OCI-M1 (cell line): ENCODE measurements around the gene NFATC3.
"Not testable (repeated sequence)": the region's sequence is repeated elsewhere in the genome, so short reads cannot be mapped to it uniquely, and the experiment has no call there.

Experiments
- DNase-seq: peaks from one replicate; lab custom pipeline; 2025; lab: John Stamatoyannopoulos, UW

The NFATC3 gene

GRCh38 chr16:68088130-68088972 is 3.2 kb downstream of the NFATC3 start:
- no peak for DNase-seq

DNA sequence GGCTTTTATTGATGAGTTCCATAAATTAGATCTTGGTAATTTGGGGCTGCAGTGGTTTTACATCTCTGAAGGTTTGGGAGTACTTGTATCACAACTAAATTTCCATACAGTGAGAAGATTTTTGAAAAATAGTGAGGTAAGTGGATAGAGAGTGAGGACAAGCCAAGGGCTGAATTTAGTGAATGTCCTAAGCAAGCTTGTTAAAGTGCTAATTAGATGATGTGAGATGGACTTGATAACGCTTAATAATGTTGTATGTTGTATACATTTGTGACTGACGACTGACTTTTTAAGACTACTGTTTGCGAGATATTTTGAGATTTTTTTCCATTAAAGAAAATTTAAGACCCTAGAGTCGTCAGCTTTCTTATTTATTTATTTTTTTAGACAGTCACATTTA is 3.9 kb downstream of the NFATC3 start:
- DNase-seq: no peak

GRCh38 chr16:68090130-68090529 is 5.0 kb downstream of the NFATC3 start:
- DNase-seq: peak; percentile 78

GRCh38 chr16:68090533-68090932 is 5.4 kb downstream of the NFATC3 start:
- DNase-seq: peak; percentile 72

DNA sequence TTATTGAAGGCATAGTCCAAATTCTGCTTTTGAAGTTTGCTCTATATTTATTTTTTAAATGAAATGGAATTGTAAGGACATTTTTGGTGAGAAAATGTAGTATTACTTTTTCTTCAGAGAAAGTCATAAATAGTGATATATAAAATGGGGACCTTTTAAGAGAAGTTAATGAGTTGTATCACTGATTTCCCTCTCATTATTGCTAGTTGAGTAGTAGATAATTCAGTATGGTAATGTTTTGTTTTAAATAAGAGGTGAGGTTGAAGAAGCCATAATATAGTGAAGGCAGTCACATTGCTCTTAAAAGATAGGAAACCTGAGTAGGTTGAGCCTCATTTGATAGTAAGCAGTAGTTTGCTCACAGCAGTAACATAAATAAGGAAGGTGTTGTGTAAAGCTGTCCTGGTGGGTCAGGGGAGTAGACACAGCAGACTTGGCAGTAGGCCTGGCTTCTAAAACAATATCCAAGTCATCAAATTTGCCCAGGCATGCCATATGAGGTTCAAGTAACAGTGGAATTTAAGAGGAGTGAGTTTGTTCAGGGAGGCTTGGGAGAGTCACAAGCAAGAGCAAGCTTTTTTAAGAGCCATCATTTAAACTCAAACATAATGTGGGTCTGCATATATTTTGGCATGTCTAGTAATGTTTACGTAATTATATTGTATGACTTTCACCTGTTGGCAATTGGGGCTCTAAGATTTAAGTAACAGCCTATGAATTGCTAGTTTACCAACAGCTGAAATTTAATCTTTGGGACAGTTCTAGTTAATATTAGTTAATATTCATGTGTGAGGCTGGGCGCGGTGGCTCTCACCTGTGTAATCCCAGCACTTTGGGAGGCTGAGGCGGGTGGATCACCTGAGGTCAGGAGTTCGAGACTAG is 6.5 kb downstream of the NFATC3 start:
- DNase-seq: peak; percentile 56

DNA sequence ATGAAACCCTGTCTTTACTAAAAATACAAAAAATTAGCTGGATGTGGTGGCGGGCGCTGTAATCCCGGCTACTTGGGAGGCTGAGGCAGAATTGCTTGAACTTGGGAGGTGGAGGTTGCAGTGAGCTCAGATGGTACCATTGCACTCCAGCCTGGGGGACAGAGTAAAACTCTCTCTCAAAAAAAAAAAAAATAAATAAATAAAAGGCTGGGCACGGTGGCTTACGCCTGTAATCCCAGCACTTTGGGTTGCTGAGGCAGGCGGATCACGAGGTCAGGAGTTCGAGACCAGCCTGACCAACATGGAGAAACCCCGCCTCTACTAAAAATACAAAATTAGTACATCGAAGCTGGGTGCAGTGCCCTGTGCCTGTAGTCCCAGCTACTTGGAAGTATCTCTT is 7.1 kb downstream of the NFATC3 start:
- DNase-seq: not testable (repeated sequence)

DNA sequence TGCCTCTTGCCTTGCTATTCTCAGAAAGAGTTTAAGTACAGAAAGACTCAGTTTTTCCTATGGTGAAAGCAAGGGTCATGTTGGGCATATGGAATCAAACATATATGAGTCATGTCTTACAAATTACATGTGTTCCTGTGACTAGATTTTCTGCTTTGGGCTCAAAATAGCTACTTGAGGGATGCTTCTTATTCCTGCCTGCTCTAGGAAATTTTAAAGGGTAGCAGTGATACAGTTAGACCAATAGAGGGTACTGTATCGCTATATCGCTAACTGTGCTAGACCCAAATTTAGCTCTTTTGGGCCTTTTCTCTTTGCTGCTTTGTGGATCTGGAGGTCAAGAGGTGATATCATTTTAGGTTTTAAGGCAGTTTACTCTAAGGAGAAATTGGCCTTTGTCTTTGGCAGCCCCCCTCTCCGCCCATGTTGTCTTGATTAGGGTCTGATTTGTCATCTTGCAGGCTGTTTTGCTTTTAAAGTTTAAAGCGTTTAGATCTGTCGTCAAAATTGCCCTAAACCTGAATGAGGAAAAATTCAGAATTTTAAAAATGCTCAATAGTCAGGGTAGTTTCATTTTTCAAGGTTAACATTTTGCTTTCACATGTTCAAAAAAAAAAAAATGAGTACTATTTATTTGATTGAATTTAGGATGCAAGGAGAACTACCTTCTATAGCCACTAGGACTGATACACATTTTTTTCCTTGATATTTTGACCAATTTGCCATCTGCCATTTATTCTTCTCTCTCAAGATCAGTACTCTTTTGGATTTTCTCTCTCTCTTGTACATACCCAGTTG is 8.8 kb downstream of the NFATC3 start:
- DNase-seq: peak; percentile 72

GRCh38 chr16:68094614-68094934 is 9.4 kb downstream of the NFATC3 start:
- DNase-seq: no peak

- no peak for DNase-seq
Observed at GRCh38 chr16:68096491-68096890, 11.3 kb downstream of the NFATC3 start.

GRCh38 chr16:68097088-68097487 is 11.9 kb downstream of the NFATC3 start:
- no peak for DNase-seq

- no peak for DNase-seq
Observed at GRCh38 chr16:68097895-68098294, 12.7 kb downstream of the NFATC3 start.

DNA sequence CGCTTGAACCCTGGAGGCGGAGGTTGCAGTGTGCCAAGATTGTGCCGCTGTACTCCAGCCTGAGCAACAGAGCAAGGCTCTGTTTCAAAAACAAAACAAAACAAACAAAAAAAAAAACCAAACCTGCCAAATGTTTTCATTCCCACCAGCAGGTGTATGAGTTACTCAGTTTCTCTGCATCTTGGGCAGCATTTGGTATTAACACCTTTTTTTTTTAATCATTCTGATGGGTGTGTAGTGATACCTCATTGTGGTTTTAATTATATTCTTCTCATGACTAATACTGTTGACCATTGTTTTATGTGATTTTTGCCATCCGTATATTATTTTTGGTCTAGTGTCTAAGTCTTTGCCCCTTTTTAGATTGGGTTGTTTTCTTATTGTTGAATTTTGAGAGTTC is 15.3 kb downstream of the NFATC3 start:
- no peak for DNase-seq

DNA sequence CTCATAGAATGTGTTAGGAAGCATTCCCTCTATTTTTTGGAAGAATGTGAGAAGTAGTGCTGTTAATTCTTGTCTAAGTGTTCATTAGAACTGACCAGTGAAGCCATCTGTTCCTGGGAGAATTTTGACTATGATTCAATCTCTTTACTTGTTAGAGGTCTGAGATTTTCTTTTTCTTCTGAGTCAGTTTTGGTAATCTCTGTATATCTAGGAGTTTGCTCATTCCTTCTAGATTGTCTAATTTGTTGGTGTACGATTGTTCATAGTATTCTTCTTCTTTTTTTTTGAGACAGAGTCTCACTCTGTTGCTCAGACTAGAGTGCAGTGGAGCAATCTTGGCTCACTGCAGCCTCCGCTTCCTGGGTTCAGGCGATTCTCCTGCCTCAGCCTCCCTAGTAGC is 20.4 kb downstream of the NFATC3 start:
- no peak for DNase-seq

GRCh38 chr16:68107230-68107928 is 22.2 kb downstream of the NFATC3 start:
- DNase-seq: not testable (repeated sequence)

GRCh38 chr16:68109156-68109555 is 24.0 kb downstream of the NFATC3 start:
- not testable (repeated sequence) for DNase-seq

GRCh38 chr16:68110611-68111010 is 25.4 kb downstream of the NFATC3 start:
- not testable (repeated sequence) for DNase-seq

DNA sequence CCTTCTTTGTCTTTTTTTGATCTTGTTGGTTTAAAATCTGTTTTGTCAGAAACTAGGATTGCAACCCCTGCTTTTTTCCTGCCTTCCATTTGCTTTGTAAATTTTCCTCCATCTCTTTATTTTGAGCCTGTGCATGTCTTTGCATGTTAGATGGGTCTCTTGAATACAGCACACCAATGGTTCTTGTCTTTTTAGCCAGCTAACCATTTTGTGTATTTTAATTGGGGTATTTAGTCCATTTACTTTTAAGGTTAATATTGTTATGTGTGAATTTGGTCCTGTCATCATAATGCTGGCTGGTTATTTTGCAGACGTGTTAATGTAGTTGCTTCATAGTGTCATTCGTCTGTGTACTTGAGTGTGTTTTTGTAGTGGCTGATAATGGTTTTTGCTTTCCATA is 26.2 kb downstream of the NFATC3 start:
- no peak for DNase-seq

DNA sequence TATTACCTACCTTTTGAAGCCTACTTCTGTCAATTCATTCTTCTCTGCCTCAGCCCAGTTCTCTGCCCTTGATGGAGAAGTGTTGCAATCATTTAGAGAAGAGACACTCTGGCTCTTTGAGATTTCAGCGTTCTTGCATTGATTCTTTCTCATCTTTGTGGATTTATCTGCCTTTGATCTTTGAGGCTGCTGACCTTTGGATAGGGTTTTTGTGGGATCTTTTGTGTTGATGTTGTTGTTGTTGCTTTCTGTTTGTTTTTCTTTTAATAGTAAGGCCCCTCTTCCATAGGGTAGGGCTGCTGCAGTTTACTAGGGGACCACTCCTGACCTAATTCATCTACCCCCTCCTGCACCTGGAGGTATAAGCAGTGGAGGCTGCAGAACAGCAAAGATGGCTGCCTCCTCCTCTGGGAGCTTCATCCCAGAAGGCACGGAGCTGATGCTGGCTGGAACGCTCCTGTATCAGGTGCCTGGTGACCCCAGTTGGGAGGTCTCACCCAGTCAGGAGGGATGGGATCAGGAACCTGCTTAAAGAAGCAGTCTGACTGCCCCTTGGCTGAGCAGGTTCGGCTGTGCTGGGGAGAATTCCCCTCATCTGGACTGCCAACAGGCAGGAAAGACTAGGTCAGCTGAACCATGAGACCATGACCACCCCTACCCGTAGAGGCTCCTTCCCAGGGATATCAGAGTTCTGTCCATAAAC is 28.0 kb downstream of the NFATC3 start:
- peak; percentile 12 for DNase-seq

- no peak for DNase-seq
Observed at GRCh38 chr16:68113765-68114240, 28.6 kb downstream of the NFATC3 start.

DNA sequence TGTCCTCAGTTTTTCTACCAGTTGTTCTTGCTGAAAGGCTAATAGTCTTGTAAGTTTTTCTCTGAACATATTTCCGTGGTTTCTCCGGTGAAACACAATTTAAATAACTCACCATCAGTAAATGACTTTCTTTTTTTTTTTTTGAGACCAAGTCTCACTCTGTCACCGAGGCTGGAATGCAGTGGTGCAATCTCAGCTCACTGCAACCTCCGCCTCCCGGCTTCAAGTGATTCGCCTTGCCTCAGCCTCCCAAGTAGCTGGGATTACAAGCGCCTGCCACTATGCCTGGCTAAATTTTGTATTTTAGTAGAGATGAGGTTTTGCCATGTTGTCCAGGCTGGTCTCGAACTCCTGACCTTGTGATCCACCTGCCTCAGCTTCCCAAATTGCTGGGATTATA is 29.8 kb downstream of the NFATC3 start:
- DNase-seq: not testable (repeated sequence)

- DNase-seq: no peak
Observed at GRCh38 chr16:68115851-68116250, 30.7 kb downstream of the NFATC3 start.
